Islet of Langerhans (tissue), 1 donor: Measurements from ENCODE around the gene FDPS.
"Not testable (repeated sequence)": the region's sequence is repeated elsewhere in the genome, so short reads cannot be mapped to it uniquely, and the experiment has no call there.

Experiments
- FAIRE-seq: peaks from one replicate; lab custom pipeline; 2011; peaks lifted over from hg19 to GRCh38; lab: Jason Lieb, UNC

FDPS gene

GRCh38 chr1:155320661-155321617, 12.3 kb downstream of the FDPS start, which contains the start of gene RUSC1:
Gene RUSC1 (plus strand): TSS chr1:155320894. CDS start chr1:155321774, 880 bp downstream.
- no peak for FAIRE-seq

- FAIRE-seq, result no peak
Measured at GRCh38 chr1:155321639-155322503, 13.2 kb downstream of the FDPS start.

- FAIRE-seq, result no peak
Measured at GRCh38 chr1:155322571-155322952, 13.9 kb downstream of the FDPS start.

GRCh38 chr1:155322953-155323728, 14.5 kb downstream of the FDPS start:
- FAIRE-seq, result no peak

GRCh38 chr1:155323729-155324036, 15.0 kb downstream of the FDPS start:
- no peak for FAIRE-seq

- FAIRE-seq, result no peak
Measured at GRCh38 chr1:155324037-155324716, 15.5 kb downstream of the FDPS start.

- no peak for FAIRE-seq
Measured at GRCh38 chr1:155324717-155325602, 16.3 kb downstream of the FDPS start.

- FAIRE-seq, result no peak
Measured at GRCh38 chr1:155325603-155325893, 16.9 kb downstream of the FDPS start.

GRCh38 chr1:155326020-155326526, 17.4 kb downstream of the FDPS start:
- FAIRE-seq, result no peak

GRCh38 chr1:155326631-155327037, 18.0 kb downstream of the FDPS start:
- FAIRE-seq, result no peak

GRCh38 chr1:155327981-155328380, 19.3 kb downstream of the FDPS start:
- no peak for FAIRE-seq

GRCh38 chr1:155328856-155329255, 20.2 kb downstream of the FDPS start:
- FAIRE-seq, result not testable (repeated sequence)

GRCh38 chr1:155329980-155330598, 21.4 kb downstream of the FDPS start:
- no peak for FAIRE-seq

- no peak for FAIRE-seq
Measured at GRCh38 chr1:155334962-155335361, 26.3 kb downstream of the FDPS start.

GRCh38 chr1:155339515-155340097, 30.9 kb downstream of the FDPS start:
- FAIRE-seq, result no peak

- no peak for FAIRE-seq
Measured at GRCh38 chr1:155342842-155343241, 34.2 kb downstream of the FDPS start.

GRCh38 chr1:155352631-155353030, 44.0 kb downstream of the FDPS start:
- FAIRE-seq, result no peak

GRCh38 chr1:155360051-155360450, 51.4 kb downstream of the FDPS start:
- FAIRE-seq, result no peak
